Astrocyte (in vitro differentiated cells and primary cell): Measurements from ENCODE around the gene TIAM2. TPM values are rescaled to one million over a fixed set of nuclear protein-coding genes. Genes with fewer than 3 reads are reported as not detected.

ENCODE experiments used
- DNase-seq: peaks from one replicate; pipeline ENCODE4 v3.0.0-alpha.2; 2010; ENCODE audit warnings: low read depth
- FAIRE-seq: peaks from 2 replicates; lab custom pipeline; 2011; peaks lifted over from hg19 to GRCh38; lab: Jason Lieb, UNC
- H2AFZ ChIP-seq: 2 replicates; pipeline ENCODE4 v1.6.0; 2012; ENCODE audit warnings: low read depth, low read length, inconsistent platforms
- H3K27ac ChIP-seq: 2 replicates; pipeline ENCODE4 v1.5.1; 2011; ENCODE audit warnings: low read depth, low read length, inconsistent platforms
- H3K27me3 ChIP-seq: 2 replicates; pipeline ENCODE4 v1.6.0; 2011; ENCODE audit warnings: low read length, inconsistent platforms; ENCODE audit not compliant: insufficient read depth
- H3K36me3 ChIP-seq: 2 replicates; pipeline ENCODE4 v1.5.1; 2011; ENCODE audit warnings: low read length, inconsistent platforms; ENCODE audit not compliant: insufficient read depth
- H3K4me1 ChIP-seq: 2 replicates; pipeline ENCODE4 v1.5.1; 2011; ENCODE audit warnings: low read length, inconsistent platforms; ENCODE audit not compliant: insufficient read depth
- H3K4me2 ChIP-seq: 2 replicates; pipeline ENCODE4 v1.6.0; 2012; ENCODE audit warnings: low read length, inconsistent platforms
- H3K4me3 ChIP-seq: 2 replicates; pipeline ENCODE4 v1.5.1; 2011; ENCODE audit warnings: low read depth, mild to moderate bottlenecking, low read length, inconsistent platforms; ENCODE audit not compliant: insufficient read depth
- H3K79me2 ChIP-seq: 2 replicates; pipeline ENCODE4 v1.6.0; 2012; ENCODE audit warnings: mild to moderate bottlenecking, low read length, inconsistent platforms; ENCODE audit not compliant: insufficient read depth
- H3K9ac ChIP-seq: 2 replicates; pipeline ENCODE4 v1.6.0; 2012; ENCODE audit warnings: mild to moderate bottlenecking, low read length, inconsistent platforms
- H3K9me3 ChIP-seq: 2 replicates; pipeline ENCODE4 v1.5.1; 2012; ENCODE audit warnings: low read depth, mild to moderate bottlenecking, low read length, inconsistent platforms; ENCODE audit not compliant: insufficient read depth
- H4K20me1 ChIP-seq: 2 replicates; pipeline ENCODE4 v1.6.0; 2012; ENCODE audit warnings: low read length, inconsistent platforms; ENCODE audit not compliant: insufficient read depth
- H3K27ac Mint-ChIP-seq: one replicate; pipeline ENCODE4 v1.8.0; 2021; ENCODE audit warnings: mild to moderate bottlenecking, mixed read lengths; ENCODE audit not compliant: unreplicated experiment
- H3K27me3 Mint-ChIP-seq: one replicate; pipeline ENCODE4 v1.8.0; 2021; ENCODE audit warnings: low read depth, mixed read lengths; ENCODE audit not compliant: unreplicated experiment
- H3K36me3 Mint-ChIP-seq: one replicate; pipeline ENCODE4 v1.8.0; 2021; ENCODE audit warnings: low read depth, mixed read lengths; ENCODE audit not compliant: unreplicated experiment
- H3K4me1 Mint-ChIP-seq: one replicate; pipeline ENCODE4 v1.8.0; 2021; ENCODE audit warnings: low read depth, mixed read lengths; ENCODE audit not compliant: unreplicated experiment
- H3K4me3 Mint-ChIP-seq: one replicate; pipeline ENCODE4 v1.8.0; 2021; ENCODE audit warnings: mild to moderate bottlenecking, moderate library complexity, mixed read lengths; ENCODE audit not compliant: unreplicated experiment
- H3K9me3 Mint-ChIP-seq: one replicate; pipeline ENCODE4 v1.8.0; 2021; ENCODE audit warnings: mild to moderate bottlenecking, mixed read lengths; ENCODE audit not compliant: unreplicated experiment
- CTCF ChIP-seq: IDR thresholded peaks from 2 replicates; pipeline ENCODE4 v1.5.1; 2011; ENCODE audit warnings: low read depth, mild to moderate bottlenecking, inconsistent platforms, low read length, moderate library complexity; ENCODE audit not compliant: insufficient read depth
- EZH2 ChIP-seq: IDR thresholded peaks from 2 replicates; pipeline ENCODE4 v1.6.1; 2012; ENCODE audit warnings: mild to moderate bottlenecking, low read length, inconsistent platforms; ENCODE audit not compliant: insufficient read depth
- total RNA-seq: library from RNA; stranded (reverse); gene quantifications from 2 replicates; pipeline ENCODE4 v1.2.1, GENCODE V29; 2021

Gene TIAM2
- total RNA-seq, 1 donor from 2014 or later: 23.6 TPM

- H3K27ac Mint-ChIP-seq: no peak overlapping the region
- H3K4me3 Mint-ChIP-seq: no peak overlapping the region
- no peak overlapping the region for H3K4me3 ChIP-seq
- peaks cover 15% of the 10 kb centered on the region for H3K4me1 Mint-ChIP-seq
- peaks cover 21% of the 10 kb centered on the region for H3K36me3 Mint-ChIP-seq
- no peak overlapping the region for H3K4me2 ChIP-seq
- no peaks in the 10 kb centered on the region for H3K9me3 ChIP-seq
- TF ChIP-seq CTCF: no peak
- TF ChIP-seq EZH2: no peak
- no peaks in the 10 kb centered on the region for H4K20me1 ChIP-seq
- H3K27ac ChIP-seq: no peak overlapping the region
- no peak overlapping the region for H3K9ac ChIP-seq
- no peaks in the 10 kb centered on the region for H3K27me3 Mint-ChIP-seq
- H3K27me3 ChIP-seq: no peaks in the 10 kb centered on the region
- H2AFZ ChIP-seq: no peak overlapping the region
- FAIRE-seq: no peak
- H3K79me2 ChIP-seq: no peaks in the 10 kb centered on the region
- no peaks in the 10 kb centered on the region for H3K36me3 ChIP-seq
- no peak for DNase-seq
- peaks cover 5% of the 10 kb centered on the region for H3K9me3 Mint-ChIP-seq
- peaks cover 15% of the 10 kb centered on the region for H3K4me1 ChIP-seq
These were observed 227.4 kb downstream of the TIAM2 start for GRCh38 chr6:155222506-155222905.

GRCh38 chr6:155223646-155224451 lies 228.7 kb downstream of the TIAM2 start:
- Histone ChIP-seq H3K36me3 (no peaks in the 10 kb centered on the region), H3K79me2 (no peaks in the 10 kb centered on the region), H3K9me3 (no peaks in the 10 kb centered on the region), H2AFZ (no peak overlapping the region), H3K9ac (peak overlapping the region; percentile 35), H3K4me3 (no peak overlapping the region), H3K27me3 (no peaks in the 10 kb centered on the region), H3K27ac (peak overlapping the region; percentile 62), H3K4me2 (peak overlapping the region; percentile 71), H3K4me1 (peaks cover 15% of the 10 kb centered on the region), H4K20me1 (no peaks in the 10 kb centered on the region)
- peaks cover 5% of the 10 kb centered on the region for H3K9me3 Mint-ChIP-seq
- FAIRE-seq (peak; percentile 96), DNase-seq (peak; percentile 92)
- no peak overlapping the region for H3K4me3 Mint-ChIP-seq
- peak overlapping the region; percentile 69 for H3K27ac Mint-ChIP-seq
- H3K27me3 Mint-ChIP-seq: no peaks in the 10 kb centered on the region
- peaks cover 17% of the 10 kb centered on the region for H3K4me1 Mint-ChIP-seq
- peaks cover 25% of the 10 kb centered on the region for H3K36me3 Mint-ChIP-seq
- TF ChIP-seq EZH2: no peak
- TF ChIP-seq CTCF: no peak

GRCh38 chr6:155224618-155225017 lies 229.5 kb downstream of the TIAM2 start:
- peak overlapping the region; percentile 60 for H3K27ac ChIP-seq
- H3K36me3 Mint-ChIP-seq: peaks cover 24% of the 10 kb centered on the region
- H3K4me2 ChIP-seq: peak overlapping the region; percentile 71
- H3K27ac Mint-ChIP-seq: peak overlapping the region; percentile 69
- H3K79me2 ChIP-seq: no peaks in the 10 kb centered on the region
- H3K9me3 ChIP-seq: no peaks in the 10 kb centered on the region
- H4K20me1 ChIP-seq: no peaks in the 10 kb centered on the region
- no peak for DNase-seq
- no peak overlapping the region for H2AFZ ChIP-seq
- no peak for TF ChIP-seq CTCF
- TF ChIP-seq EZH2: no peak
- H3K27me3 Mint-ChIP-seq: no peaks in the 10 kb centered on the region
- H3K4me1 ChIP-seq: peaks cover 15% of the 10 kb centered on the region
- no peaks in the 10 kb centered on the region for H3K36me3 ChIP-seq
- FAIRE-seq: no peak
- peak overlapping the region; percentile 6 for H3K9ac ChIP-seq
- no peak overlapping the region for H3K4me3 ChIP-seq
- no peak overlapping the region for H3K4me3 Mint-ChIP-seq
- peaks cover 17% of the 10 kb centered on the region for H3K4me1 Mint-ChIP-seq
- H3K9me3 Mint-ChIP-seq: no peaks in the 10 kb centered on the region
- H3K27me3 ChIP-seq: no peaks in the 10 kb centered on the region
